ENCODE measurements around the gene TRPV4.

TRPV4 gene

GRCh38 chr12:109771746-109772621 is 61.2 kb downstream of the TRPV4 start:
- no peak for FAIRE-seq

GRCh38 chr12:109770861-109771670 is 62.1 kb downstream of the TRPV4 start:
- no peak for TF ChIP-seq CTCF (IDR thresholded peaks at IDR 0.05; ENCODE audit: insufficient read depth, missing control alignments)
- FAIRE-seq (no peak), DNase-seq (ENCODE audit: insufficient read length, low spot score) (no peak)

More at GRCh38 chr12:109771746-109772621, 61.2 kb downstream of the TRPV4 start:
- DNase-seq (ENCODE audit: insufficient read length, low spot score) = no peak
- peak; percentile 3 for TF ChIP-seq CTCF (IDR thresholded peaks at IDR 0.05; ENCODE audit: insufficient read depth, missing control alignments)

GRCh38 chr12:109770104-109770860 is 62.9 kb downstream of the TRPV4 start:
- no peak for FAIRE-seq
- no peak for TF ChIP-seq CTCF (IDR thresholded peaks at IDR 0.05; ENCODE audit: insufficient read depth, missing control alignments)
- DNase-seq (ENCODE audit: insufficient read length, low spot score) = no peak

- DNase-seq (ENCODE audit: insufficient read length, low spot score) (no peak), FAIRE-seq (no peak)
- no peak for TF ChIP-seq CTCF (IDR thresholded peaks at IDR 0.05; ENCODE audit: insufficient read depth, missing control alignments)
Observed at GRCh38 chr12:109768901-109769670, 64.1 kb downstream of the TRPV4 start.

- no peak for FAIRE-seq
- DNase-seq (ENCODE audit: insufficient read length, low spot score) = no peak
- no peak for TF ChIP-seq CTCF (IDR thresholded peaks at IDR 0.05; ENCODE audit: insufficient read depth, missing control alignments)
Observed at GRCh38 chr12:109767991-109768900, 65.0 kb downstream of the TRPV4 start.
